Middle frontal gyrus (tissue), 1 donor: ENCODE measurements around the gene VTI1A.
"Not testable (repeated sequence)": the region's sequence is repeated elsewhere in the genome, so short reads cannot be mapped to it uniquely, and the experiment has no call there.

Experiments
- DNase-seq: peaks from one replicate; pipeline ENCODE4 v3.0.0-alpha.2; 2015; ENCODE audit warnings: low spot score; ENCODE audit errors: extremely low spot score

The VTI1A gene

GRCh38 chr10:112446855-112447619 lies at the start of gene VTI1A, which contains the start of gene ZDHHC6:
Gene VTI1A (plus strand): TSS chr10:112447215. CDS start chr10:112447374, 159 bp downstream.
Gene ZDHHC6 (minus strand): TSS chr10:112446914. CDS start chr10:112445436, 1,478 bp downstream.
- peak; percentile 66 for DNase-seq

- no peak for DNase-seq
These were observed 49.4 kb upstream of the VTI1A start for GRCh38 chr10:112397592-112397991.

- DNase-seq, result no peak
These were observed 44.1 kb upstream of the VTI1A start for GRCh38 chr10:112402917-112403316.

GRCh38 chr10:112404617-112405016 lies 42.4 kb upstream of the VTI1A start:
- DNase-seq, result no peak

GRCh38 chr10:112406806-112407205 lies 40.2 kb upstream of the VTI1A start:
- not testable (repeated sequence) for DNase-seq

GRCh38 chr10:112407696-112408095 lies 39.3 kb upstream of the VTI1A start:
- DNase-seq, result no peak

GRCh38 chr10:112409299-112409698 lies 37.7 kb upstream of the VTI1A start:
- DNase-seq, result no peak

- no peak for DNase-seq
These were observed 37.3 kb upstream of the VTI1A start for GRCh38 chr10:112409755-112410154.

GRCh38 chr10:112412696-112413095 lies 34.3 kb upstream of the VTI1A start:
- DNase-seq, result no peak

GRCh38 chr10:112421731-112422130 lies 25.3 kb upstream of the VTI1A start:
- DNase-seq, result no peak

- no peak for DNase-seq
These were observed 22.4 kb upstream of the VTI1A start for GRCh38 chr10:112424651-112425050.

- no peak for DNase-seq
These were observed 20.9 kb upstream of the VTI1A start for GRCh38 chr10:112426111-112426510.

GRCh38 chr10:112429147-112429546 lies 17.9 kb upstream of the VTI1A start:
- DNase-seq, result no peak

GRCh38 chr10:112429654-112430230 lies 17.3 kb upstream of the VTI1A start:
- no peak for DNase-seq

GRCh38 chr10:112433136-112433535 lies 13.9 kb upstream of the VTI1A start:
- no peak for DNase-seq

- peak; percentile 20 for DNase-seq
These were observed 11.9 kb upstream of the VTI1A start for GRCh38 chr10:112434988-112435619.

GRCh38 chr10:112438356-112438755 lies 8.7 kb upstream of the VTI1A start:
- no peak for DNase-seq

- no peak for DNase-seq
These were observed 5.5 kb upstream of the VTI1A start for GRCh38 chr10:112441520-112441919.

GRCh38 chr10:112442063-112442462 lies 5.0 kb upstream of the VTI1A start:
- DNase-seq, result no peak

- no peak for DNase-seq
These were observed 760 bp upstream of the VTI1A start for GRCh38 chr10:112446055-112446854.

GRCh38 chr10:112447620-112447928 lies 559 bp downstream of the VTI1A start:
- no peak for DNase-seq

- no peak for DNase-seq
These were observed 1.9 kb downstream of the VTI1A start for GRCh38 chr10:112448888-112449287.
